Cardiac fibroblast (primary cell): Measurements from ENCODE around the gene GAL.
A peak's percentile ranks its signal among the peaks of the same experiment; 100 is the strongest.

Experiments used
- DNase-seq, 2 donors: peaks; one replicate each; pipeline versions ENCODE4 v3.0.0 to v3.0.0-alpha.2; 2010; ENCODE audit warnings: low read depth in 2 of 2
- H3K4me3 ChIP-seq, 2 donors: replicated peaks in 1 of 2; 1 replicate in 1 of 2; 2 replicates in 1 of 2; pipeline ENCODE4 v1.5.1; 2011; ENCODE audit warnings: low read depth in 2 of 2, low read length in 2 of 2, mild to moderate bottlenecking in 2 of 2, moderate library complexity in 1 of 2
- TF ChIP-seq, protein P1 (sequence below): IDR thresholded peaks from one replicate; pipeline ENCODE4 v1.5.1; 2011; ENCODE audit warnings: low read depth, mild to moderate bottlenecking, low read length, inconsistent platforms

The GAL gene

DNA sequence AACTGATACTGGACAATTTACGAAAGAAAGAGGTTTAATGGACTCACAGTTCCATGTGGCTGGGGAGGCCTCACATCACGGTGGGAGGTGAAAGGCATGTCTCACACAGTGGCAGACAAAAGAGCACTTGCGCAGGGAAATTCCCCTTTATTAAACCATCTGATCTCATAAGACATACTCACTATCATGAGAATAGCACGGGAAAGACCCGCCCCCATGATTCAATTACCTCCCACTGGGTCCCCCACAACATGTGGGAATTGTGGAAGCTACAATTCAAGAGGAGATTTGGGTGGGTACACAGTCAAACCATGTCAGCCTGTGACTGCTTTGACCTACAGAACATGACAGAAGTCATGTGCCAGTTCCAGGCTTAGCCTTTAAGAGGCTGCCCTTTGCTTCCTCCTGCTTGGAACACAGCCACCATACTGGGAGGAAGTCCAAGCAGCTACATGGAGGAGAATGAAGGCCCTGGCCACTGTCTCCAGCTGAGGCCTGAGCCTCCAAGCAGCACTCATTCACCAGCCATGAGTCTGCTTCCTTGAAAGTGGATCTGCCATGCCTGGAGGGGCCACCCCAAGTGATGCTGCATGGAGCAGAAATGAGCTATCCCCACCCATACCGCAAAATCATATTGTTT, 10.9 kb upstream of the GAL start:
- TF ChIP-seq, protein P1, sequence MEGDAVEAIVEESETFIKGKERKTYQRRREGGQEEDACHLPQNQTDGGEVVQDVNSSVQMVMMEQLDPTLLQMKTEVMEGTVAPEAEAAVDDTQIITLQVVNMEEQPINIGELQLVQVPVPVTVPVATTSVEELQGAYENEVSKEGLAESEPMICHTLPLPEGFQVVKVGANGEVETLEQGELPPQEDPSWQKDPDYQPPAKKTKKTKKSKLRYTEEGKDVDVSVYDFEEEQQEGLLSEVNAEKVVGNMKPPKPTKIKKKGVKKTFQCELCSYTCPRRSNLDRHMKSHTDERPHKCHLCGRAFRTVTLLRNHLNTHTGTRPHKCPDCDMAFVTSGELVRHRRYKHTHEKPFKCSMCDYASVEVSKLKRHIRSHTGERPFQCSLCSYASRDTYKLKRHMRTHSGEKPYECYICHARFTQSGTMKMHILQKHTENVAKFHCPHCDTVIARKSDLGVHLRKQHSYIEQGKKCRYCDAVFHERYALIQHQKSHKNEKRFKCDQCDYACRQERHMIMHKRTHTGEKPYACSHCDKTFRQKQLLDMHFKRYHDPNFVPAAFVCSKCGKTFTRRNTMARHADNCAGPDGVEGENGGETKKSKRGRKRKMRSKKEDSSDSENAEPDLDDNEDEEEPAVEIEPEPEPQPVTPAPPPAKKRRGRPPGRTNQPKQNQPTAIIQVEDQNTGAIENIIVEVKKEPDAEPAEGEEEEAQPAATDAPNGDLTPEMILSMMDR: no peak
- H3K4me3 ChIP-seq: no peak overlapping the region
- DNase-seq: peak in 1 of 2 donors; percentile 74

DNA sequence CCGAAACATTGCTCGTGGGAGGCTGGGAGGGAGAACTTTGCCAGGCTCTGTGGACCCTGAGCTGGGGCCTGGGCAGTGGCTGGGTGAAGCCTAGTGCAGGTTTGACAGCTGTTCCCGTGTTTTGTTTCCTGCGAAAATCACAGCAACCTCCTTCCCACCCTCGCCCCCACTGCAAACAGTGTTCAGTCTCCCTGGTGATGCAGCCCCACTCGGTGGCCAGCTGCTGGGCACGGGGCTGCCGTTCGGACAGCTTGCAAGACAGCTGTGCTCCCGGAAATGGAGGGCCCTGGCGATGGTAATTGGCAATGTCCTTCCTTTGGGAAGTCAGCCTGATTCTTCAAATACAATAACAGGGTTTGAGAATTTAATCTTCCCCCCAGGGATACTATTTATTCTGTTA, 10.4 kb upstream of the GAL start:
- TF ChIP-seq, protein P1: no peak
- no peak for DNase-seq

DNA sequence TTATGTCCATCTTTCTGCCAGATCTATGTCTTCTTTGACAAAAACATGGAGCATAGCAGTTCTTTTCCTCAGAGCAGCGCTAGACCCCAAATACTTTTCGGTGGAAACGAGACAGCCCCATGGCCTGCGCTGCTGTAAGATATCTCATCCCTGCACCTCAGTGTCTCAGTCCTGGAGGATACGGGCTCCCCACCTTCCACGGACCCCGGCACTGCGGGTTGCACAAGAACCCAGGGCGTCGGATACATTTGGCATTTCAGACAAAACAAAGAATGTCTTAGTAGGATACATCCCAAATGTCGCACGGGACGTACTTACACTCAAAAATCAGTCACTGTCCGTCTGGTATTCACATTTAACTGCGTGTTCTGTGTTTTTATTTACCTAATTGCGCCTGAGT, 9.9 kb upstream of the GAL start:
- H3K4me3 ChIP-seq: no peak overlapping the region
- TF ChIP-seq, protein P1: no peak
- DNase-seq: no peak

More for the DNA sequence above, 10.4 kb upstream of the GAL start:
- no peak overlapping the region for H3K4me3 ChIP-seq

DNA sequence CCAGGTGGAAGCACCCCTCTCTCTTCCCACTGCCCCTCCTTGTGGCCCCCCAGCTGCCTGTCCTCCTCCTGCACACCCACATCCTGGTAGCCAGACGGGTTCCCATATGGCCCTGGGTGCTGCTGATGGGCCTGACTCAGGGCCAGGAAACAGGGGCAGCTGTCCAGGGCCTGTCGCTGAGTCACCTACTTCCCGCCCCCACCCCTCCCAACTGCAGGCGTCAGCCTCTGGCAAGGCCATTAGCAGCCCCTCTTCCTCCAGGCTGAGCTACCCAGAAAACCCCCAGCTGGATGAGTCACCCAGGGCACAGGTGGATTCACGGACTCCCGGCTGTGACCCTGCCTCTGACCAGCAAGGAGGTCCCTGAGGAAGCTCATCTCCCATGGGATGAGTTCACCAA, 6.9 kb upstream of the GAL start:
- TF ChIP-seq, protein P1: no peak
- DNase-seq: peak; percentile 71 to 83
- H3K4me3 ChIP-seq: no peak overlapping the region

DNA sequence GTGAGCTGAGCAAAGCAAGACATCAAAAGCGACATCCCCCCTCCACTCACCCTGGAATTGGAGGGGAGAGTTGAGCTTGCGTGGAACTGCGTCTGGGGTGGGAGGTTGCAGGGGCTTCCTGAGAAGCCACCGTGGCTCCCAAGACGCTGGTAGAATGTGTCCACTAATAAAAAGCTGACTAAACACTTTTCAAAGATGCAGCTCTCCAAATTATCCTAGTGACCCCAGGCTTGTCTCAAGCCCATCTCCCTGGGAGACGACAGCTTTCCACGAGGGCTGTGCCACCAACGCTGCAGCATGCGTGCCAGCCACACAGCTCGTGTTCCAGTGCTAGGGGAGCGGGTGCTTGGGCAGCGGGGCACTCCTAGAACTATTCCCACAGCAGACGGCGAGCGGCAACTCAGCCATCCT, 6.3 kb upstream of the GAL start:
- TF ChIP-seq, protein P1: no peak
- no peak overlapping the region for H3K4me3 ChIP-seq
- no peak for DNase-seq

DNA sequence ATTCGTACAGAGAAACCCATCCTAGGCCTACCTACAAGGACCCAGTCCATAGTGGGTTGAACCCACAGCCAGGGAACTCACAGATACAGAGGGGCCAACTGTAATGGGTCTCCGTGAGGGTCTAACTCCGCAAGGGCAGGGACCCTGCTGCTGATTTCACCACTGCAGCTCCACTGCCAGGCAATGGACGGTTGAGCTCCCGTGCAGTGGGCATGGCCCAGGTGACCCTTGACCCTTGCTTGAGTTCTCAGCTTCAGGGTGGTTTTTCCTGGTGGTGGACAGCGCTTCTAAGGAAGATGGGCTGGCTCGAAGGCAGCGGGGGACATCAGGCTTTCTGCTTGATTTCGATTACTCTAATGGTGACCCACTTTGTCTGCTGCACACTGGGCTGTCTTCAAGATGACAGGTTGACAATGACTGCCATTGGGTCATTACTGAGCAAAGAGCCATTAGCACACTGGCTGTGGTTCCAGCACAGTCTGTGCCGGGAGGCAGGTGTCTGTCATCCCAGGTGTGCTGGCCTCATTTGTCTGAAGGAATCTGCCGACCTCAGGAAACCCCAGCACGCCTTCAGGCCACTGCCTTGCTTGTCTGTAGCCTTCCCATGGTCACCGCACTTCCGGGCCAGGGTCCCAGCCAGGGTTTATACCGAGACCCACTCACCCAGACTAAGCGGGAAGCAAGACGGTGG, 3.7 kb upstream of the GAL start:
- no peak for DNase-seq
- no peak overlapping the region for H3K4me3 ChIP-seq
- TF ChIP-seq, protein P1: no peak

DNA sequence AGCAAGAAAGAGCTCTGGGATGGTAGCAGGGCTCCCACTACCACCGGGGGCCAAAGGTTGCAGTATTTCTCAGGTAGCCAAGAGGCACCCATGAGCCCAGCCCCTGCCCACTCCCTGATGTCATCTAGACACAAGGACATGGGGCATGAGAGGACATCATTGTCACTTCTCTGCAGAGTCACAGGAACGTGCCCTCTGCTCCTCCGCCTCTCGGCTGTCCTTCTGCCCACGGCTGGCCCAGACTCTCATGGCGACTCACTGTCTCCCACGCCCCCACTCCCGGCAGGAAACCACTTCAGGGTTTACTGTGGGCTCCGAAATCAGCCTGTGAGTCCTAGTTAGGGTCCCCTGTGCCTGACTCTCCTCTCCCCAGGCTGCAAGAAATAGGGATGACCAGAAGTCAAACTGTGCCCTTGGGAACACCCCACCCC, 1.8 kb upstream of the GAL start:
- TF ChIP-seq, protein P1: no peak
- H3K4me3 ChIP-seq: no peak overlapping the region
- DNase-seq: no peak
